ENCODE data around the gene TBC1D5.

GRCh38 chr3:17221529-17221928, 520.9 kb downstream of the TBC1D5 start:
- TF ChIP-seq CTCF (IDR thresholded peaks at IDR 0.05) (no peak), SIN3A (IDR thresholded peaks at IDR 0.05; ENCODE audit: borderline replicate concordance, insufficient read depth, low read depth, low read length) (no peak)

All from Panc1 (cell line).